IPS-18c (cell line): ENCODE data around the gene COBLL1.

Source experiments
- H3K4me3 ChIP-seq: 2 replicates; pipeline ENCODE4 v1.7.0; 2013; ENCODE audit warnings: low read depth, mild to moderate bottlenecking, low read length, moderate library complexity; ENCODE audit not compliant: insufficient read depth
- H3K9me3 ChIP-seq: one replicate; pipeline ENCODE4 v1.6.1; 2013; ENCODE audit warnings: mild to moderate bottlenecking, low read length, moderate library complexity; ENCODE audit not compliant: control insufficient read depth, insufficient read depth

COBLL1 gene

GRCh38 chr2:164835302-164835701, 6.3 kb downstream of the COBLL1 start:
- H3K9me3 ChIP-seq: no peaks in the 10 kb centered on the region
- H3K4me3 ChIP-seq: no peak overlapping the region

GRCh38 chr2:164831887-164832286, 9.7 kb downstream of the COBLL1 start:
- Histone ChIP-seq H3K9me3 (no peaks in the 10 kb centered on the region), H3K4me3 (no peak overlapping the region)

- H3K9me3 ChIP-seq: no peaks in the 10 kb centered on the region
Measured at GRCh38 chr2:164831180-164831579, 10.4 kb downstream of the COBLL1 start.

DNA sequence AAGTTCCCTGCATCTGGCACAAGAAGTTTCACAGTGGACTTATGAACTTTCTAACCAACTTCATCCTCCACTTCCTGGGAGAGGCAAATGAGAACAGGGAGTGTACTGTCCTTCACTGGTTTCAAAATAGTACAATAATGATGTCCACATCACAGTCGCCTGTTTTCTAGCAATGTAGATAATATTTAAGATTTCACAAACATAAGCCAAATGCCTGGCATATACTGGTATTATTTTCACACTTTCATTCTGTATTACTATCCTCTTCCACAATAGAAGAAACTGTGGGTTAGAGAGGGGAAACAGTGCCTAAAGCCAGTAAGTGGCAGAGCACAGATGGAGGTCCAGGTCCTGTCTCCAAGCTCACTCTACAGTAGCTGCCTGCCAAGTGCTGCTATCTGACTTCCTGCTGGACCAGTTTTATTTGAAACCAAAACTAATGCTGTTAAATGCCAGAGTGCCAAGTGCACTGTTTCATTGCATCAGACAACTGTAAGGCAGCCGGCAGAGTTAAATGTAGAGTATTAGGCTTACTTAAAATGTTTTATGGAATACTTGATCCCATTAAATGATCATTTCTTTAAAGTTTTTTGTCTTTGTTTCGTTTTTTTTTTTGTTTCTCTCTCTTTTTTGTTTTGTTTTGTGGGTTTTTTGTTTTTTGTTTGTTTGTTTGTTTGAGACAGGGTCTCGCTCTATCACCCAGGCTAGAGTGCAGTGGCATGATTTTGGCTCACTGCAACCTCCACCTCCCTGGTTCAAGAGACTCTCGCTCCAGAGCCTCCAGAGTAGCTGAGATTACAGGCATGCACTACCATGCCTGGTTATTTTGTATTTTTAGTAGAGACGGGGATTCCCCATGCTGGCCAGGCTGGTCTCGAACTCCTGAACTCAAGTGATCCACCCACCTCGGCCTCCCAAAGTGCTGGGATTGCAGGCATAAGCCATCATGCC, 15.1 kb downstream of the COBLL1 start:
- no peaks in the 10 kb centered on the region for H3K9me3 ChIP-seq
- no peak overlapping the region for H3K4me3 ChIP-seq

More at GRCh38 chr2:164831180-164831579, 10.4 kb downstream of the COBLL1 start:
- H3K4me3 ChIP-seq: no peak overlapping the region

GRCh38 chr2:164824872-164825271, 16.8 kb downstream of the COBLL1 start:
- Histone ChIP-seq H3K4me3 (no peak overlapping the region), H3K9me3 (no peaks in the 10 kb centered on the region)

DNA sequence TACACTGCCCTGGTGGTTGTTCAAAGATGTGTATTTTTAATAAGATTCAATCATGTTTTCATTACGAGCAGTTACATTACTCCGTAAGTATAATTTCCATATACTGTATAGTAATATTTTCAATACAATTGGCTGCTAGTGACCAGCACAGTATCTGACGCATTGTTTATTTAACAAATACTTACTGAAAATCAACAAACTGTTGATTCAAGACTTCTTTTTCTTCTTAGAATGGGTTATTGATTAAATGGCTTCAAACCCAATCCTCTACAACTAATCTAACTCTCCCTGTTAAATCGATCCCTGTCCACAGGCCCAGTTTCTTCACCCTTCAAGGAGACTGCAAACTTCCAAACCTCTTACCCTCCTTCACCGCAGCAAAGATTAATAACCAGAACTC, 18.5 kb downstream of the COBLL1 start:
- Histone ChIP-seq H3K4me3 (no peak overlapping the region), H3K9me3 (no peaks in the 10 kb centered on the region)

DNA sequence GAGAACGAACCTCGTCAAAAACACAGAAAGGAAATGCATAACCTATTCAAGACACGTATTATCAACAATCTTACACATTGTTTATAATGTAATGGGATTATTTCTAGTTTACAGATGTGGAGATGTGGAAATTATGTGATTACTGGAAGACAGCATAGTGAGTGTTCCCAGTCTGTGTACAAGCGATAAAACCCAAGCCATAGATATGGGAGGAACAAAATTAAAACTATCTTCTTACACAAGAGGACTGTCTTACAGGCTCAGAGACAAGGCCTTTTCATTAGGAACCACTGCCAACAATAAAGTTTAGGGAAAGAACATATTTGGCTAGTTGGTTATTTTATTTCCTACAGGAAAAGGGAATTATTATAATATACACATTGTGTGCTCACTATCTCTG, 20.3 kb downstream of the COBLL1 start:
- H3K4me3 ChIP-seq: no peak overlapping the region
- no peaks in the 10 kb centered on the region for H3K9me3 ChIP-seq

DNA sequence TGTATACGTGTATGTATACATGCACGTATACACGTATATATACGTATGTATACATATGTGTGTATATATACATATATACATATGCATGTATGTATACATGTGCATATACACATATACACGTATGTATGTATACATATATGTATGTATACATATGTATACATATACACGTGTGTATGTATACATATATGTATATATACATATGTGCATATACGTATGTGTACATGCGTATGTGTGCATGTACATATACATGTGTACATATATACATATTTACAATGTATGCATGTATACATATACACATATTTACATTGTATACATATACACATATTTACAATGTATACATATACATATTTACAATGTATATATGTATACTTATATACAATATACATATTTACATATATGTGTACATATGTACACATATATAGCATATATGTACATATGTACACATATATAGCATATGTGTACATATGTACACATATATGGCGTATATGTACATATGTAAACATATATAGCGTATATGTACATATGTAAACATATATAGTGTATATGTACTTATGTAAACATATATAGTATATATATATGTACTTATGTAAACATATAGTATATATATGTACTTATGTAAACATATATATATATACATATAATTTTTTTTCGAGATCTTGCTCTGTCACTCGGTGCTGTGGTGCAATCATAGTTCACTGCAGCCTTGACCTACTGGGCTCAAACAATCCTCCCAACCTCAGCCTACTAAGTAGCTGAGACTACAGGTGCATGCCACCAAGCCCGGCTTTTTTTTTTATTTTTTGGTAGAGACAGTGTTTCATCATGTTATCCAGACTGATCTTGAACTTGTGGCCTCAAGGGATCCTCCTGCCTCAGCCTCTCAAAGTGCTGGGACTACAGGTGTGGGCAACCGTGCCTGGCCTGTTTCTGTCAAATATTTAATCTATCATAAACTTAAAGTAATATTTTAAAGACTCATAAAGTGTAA, 23.2 kb downstream of the COBLL1 start:
- Histone ChIP-seq H3K4me3 (no peak overlapping the region), H3K9me3 (no peaks in the 10 kb centered on the region)

DNA sequence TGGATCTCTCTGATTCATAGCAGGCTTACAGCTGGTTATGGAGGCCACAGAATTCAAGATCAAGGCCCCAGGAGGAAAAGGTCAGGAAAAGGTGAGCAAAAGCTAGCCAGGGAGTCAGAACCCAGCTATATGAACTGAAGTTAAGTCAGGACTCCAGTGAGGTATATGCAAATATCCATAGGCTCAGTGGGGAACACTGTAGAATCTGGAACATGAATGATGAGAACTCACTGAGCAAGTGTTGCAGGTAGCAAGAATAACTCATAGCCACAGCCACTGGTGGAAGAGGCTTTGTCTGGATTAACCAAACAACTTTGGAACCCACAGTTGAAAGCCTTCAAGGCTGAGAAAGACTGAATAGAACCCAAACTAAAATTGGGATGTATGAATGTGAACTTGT, 24.7 kb downstream of the COBLL1 start:
- Histone ChIP-seq H3K4me3 (no peak overlapping the region), H3K9me3 (no peaks in the 10 kb centered on the region)

GRCh38 chr2:164816046-164816445, 25.6 kb downstream of the COBLL1 start:
- Histone ChIP-seq H3K9me3 (no peaks in the 10 kb centered on the region), H3K4me3 (no peak overlapping the region)

GRCh38 chr2:164815071-164815793, 26.4 kb downstream of the COBLL1 start:
- no peaks in the 10 kb centered on the region for H3K9me3 ChIP-seq

DNA sequence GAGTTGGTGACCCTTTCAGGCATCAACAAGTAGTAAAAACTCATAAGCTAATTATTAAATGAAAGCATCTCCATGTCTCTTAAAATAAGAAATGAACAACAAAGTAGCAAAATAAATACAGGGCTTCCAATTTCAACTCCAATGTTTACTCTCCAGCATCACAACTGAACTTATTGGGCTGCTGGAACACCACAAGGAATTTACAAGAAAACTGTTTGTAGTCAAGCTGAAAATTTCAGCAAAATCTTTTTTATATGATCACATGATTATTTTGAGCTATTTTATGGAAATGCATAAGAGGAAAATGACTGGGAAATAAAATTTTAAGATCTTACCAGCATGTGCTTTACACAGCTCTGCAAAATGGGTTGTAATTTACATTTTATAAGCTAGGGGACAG, 28.1 kb downstream of the COBLL1 start:
- Histone ChIP-seq H3K9me3 (no peaks in the 10 kb centered on the region), H3K4me3 (no peak overlapping the region)

More at GRCh38 chr2:164815071-164815793, 26.4 kb downstream of the COBLL1 start:
- no peak overlapping the region for H3K4me3 ChIP-seq

DNA sequence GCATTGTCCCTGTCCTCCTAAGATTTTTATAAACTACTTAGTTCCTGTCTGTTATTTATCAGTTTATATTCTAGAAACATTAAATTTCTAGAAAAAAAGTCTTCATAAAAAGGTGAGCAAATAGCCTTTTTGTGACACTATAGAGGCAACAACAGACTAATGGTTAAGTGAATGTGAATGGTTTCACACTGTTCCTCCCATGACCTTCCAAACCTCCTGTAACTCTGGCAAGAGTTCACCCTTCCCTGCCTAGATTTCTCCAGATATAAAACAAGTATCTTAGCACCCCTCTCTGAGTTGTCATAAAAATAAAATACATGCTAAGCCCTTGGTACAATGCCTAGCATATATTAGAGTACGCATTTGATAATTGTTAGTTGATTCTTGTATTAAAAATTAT, 29.2 kb downstream of the COBLL1 start:
- H3K4me3 ChIP-seq: no peak overlapping the region

DNA sequence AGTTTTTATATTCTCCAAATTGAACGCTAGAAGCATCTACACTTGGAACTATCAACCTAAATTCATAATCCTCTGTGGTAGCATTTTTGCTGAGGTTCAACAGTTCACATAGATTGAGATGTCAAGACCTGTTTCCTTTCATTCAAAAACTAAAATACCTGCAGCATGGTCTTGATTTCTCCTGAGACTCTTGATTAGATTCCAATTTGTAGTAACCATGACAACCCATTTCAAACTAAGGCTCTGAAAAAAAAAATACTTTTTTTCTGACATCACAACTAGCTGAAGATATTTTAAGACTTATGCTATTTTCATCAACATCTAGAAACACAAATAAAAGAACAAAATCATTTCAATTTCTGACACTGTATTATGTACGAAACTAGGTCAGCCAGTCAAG, 29.8 kb downstream of the COBLL1 start:
- Histone ChIP-seq H3K9me3 (no peaks in the 10 kb centered on the region), H3K4me3 (no peak overlapping the region)

More for the DNA sequence above, 29.2 kb downstream of the COBLL1 start:
- H3K9me3 ChIP-seq: no peaks in the 10 kb centered on the region

DNA sequence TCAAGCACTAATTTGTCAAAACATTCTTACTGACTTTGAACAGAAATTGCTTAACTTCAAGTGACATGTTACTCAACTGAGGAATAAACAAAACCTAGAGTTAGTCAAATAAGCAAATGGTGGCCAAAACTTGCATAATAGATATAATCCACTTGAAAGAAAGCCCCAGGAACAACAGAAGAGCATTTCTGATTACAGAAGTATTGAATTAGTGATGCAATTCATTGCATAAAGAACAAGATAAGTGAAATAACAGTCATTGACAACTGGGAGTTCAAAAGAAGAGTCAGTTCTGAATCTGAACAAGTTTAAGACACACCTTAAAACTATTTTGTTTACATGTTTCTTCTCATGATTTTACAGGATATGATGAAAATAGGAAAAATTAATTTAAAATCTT, 30.8 kb downstream of the COBLL1 start:
- H3K4me3 ChIP-seq: no peak overlapping the region
- H3K9me3 ChIP-seq: no peaks in the 10 kb centered on the region

GRCh38 chr2:164808776-164809175, 32.8 kb downstream of the COBLL1 start:
- Histone ChIP-seq H3K9me3 (no peaks in the 10 kb centered on the region), H3K4me3 (no peak overlapping the region)
